Endothelial cell of umbilical vein (primary cell): Measurements from ENCODE around the gene OPCML. TPM values are rescaled to one million over a fixed set of nuclear protein-coding genes. Genes with fewer than 3 reads are reported as not detected.

ENCODE experiments used
- BruUV-seq: library from RNA; stranded (reverse); fragments of 400-500 nt; replicated peaks from 2 replicates; lab custom pipeline; 2021; lab: Mats Ljungman, UMichigan
- CTCF ChIA-PET: fragments of 300-600, 350-600 bp; sonication (Branson Sonifier 250); formaldehyde crosslinking; loops from one replicate; lab custom pipeline; 2021; ENCODE audit warnings: antibody characterized with exemption, inconsistent platforms; lab: Charles Lee
- POLR2A ChIA-PET: fragments of 300-600, 350-600 bp; sonication (Branson Sonifier 250); formaldehyde crosslinking; loops from one replicate; lab custom pipeline; 2021; ENCODE audit warnings: antibody characterized with exemption, inconsistent platforms; lab: Charles Lee
- DNase-seq: peaks from one replicate; pipeline ENCODE4 v3.0.0-alpha.2; 2011; ENCODE audit warnings: low read depth, low spot score
- FAIRE-seq: peaks from 2 replicates; lab custom pipeline; 2011; peaks lifted over from hg19 to GRCh38; lab: Jason Lieb, UNC
- H2AFZ ChIP-seq: 2 replicates; pipeline ENCODE4 v1.6.0; 2012; ENCODE audit warnings: low read depth, low read length, control low read depth, inconsistent platforms
- H3K27ac ChIP-seq: 2 replicates; pipeline ENCODE4 v1.5.1; 2011; ENCODE audit warnings: low read depth, mild to moderate bottlenecking, control low read depth, low read length, moderate library complexity; ENCODE audit not compliant: insufficient read depth
- H3K27me3 ChIP-seq, 2 experiments: 2 replicates each; pipeline versions ENCODE4 v1.6.0 to v1.6.1; 2011; ENCODE audit warnings: low read length in 2 of 2, mixed read lengths in 1 of 2; ENCODE audit not compliant: control insufficient read depth in 2 of 2, insufficient read depth in 2 of 2
- H3K36me3 ChIP-seq, 2 experiments: 2 replicates in 1 of 2; 3 replicates in 1 of 2; pipeline ENCODE4 v1.5.1; 2011; ENCODE audit warnings: low read length in 2 of 2, mild to moderate bottlenecking in 1 of 2, moderate library complexity in 1 of 2; ENCODE audit not compliant: control insufficient read depth in 2 of 2, insufficient read depth in 2 of 2; ENCODE audit errors: extremely low read depth in 1 of 2
- H3K4me1 ChIP-seq: 3 replicates; pipeline ENCODE4 v1.5.1; 2011; ENCODE audit warnings: mild to moderate bottlenecking, low read length; ENCODE audit not compliant: control insufficient read depth, insufficient read depth; ENCODE audit errors: extremely low read depth
- H3K4me2 ChIP-seq: 2 replicates; pipeline ENCODE4 v1.6.1; 2011; ENCODE audit warnings: low read length, control low read depth, mixed read lengths; ENCODE audit not compliant: insufficient read depth
- H3K4me3 ChIP-seq, 3 experiments: fragments of 200-600 bp in 1 of 3; sonication (generic), shearing (Covaris generic) in 1 of 3; replicated peaks in 1 of 3; 2 replicates each; pipeline ENCODE4 v1.5.1; 2011 to 2016; ENCODE audit warnings: control low read depth in 3 of 3, low read length in 3 of 3, mild to moderate bottlenecking in 2 of 3, inconsistent platforms in 1 of 3, low read depth in 1 of 3, moderate library complexity in 1 of 3; ENCODE audit not compliant: insufficient read depth in 1 of 3
- H3K79me2 ChIP-seq: 2 replicates; pipeline ENCODE4 v1.6.0; 2012; ENCODE audit warnings: low read length, inconsistent platforms; ENCODE audit not compliant: control insufficient read depth, insufficient read depth
- H3K9ac ChIP-seq: replicated peaks from 2 replicates; pipeline ENCODE3; 2011; ENCODE audit warnings: low read length, control low read depth; ENCODE audit not compliant: insufficient read depth; ENCODE audit errors: extremely low read depth
- H3K9me1 ChIP-seq: replicated peaks from 3 replicates; pipeline ENCODE4 v1.6.0; 2011; ENCODE audit warnings: mild to moderate bottlenecking, low read length; ENCODE audit not compliant: control insufficient read depth, insufficient read depth; ENCODE audit errors: extremely low read depth
- H3K9me3 ChIP-seq: replicated peaks from 2 replicates; pipeline ENCODE4 v1.5.1; 2012; ENCODE audit warnings: low read length, inconsistent platforms; ENCODE audit not compliant: control insufficient read depth, insufficient read depth
- H4K20me1 ChIP-seq: replicated peaks from 2 replicates; pipeline ENCODE3; 2011; ENCODE audit warnings: mild to moderate bottlenecking, low read length; ENCODE audit not compliant: control insufficient read depth, insufficient read depth; ENCODE audit errors: extremely low read depth
- CTCF ChIP-seq, 2 donors: IDR thresholded peaks; 1 replicate in 1 of 2; 2 replicates in 1 of 2; pipeline ENCODE4 v1.5.1; 2011; ENCODE audit warnings: low read length in 2 of 2, mild to moderate bottlenecking in 2 of 2, moderate library complexity in 2 of 2, control low read depth in 1 of 2, inconsistent platforms in 1 of 2, low read depth in 1 of 2; ENCODE audit not compliant: insufficient read depth in 1 of 2; ENCODE audit errors: extremely low read depth in 1 of 2
- EZH2 ChIP-seq: IDR thresholded peaks from 2 replicates; pipeline ENCODE4 v1.6.1; 2012; ENCODE audit warnings: borderline replicate concordance, low read depth, mild to moderate bottlenecking, moderate library complexity, low read length, inconsistent platforms; ENCODE audit not compliant: severe bottlenecking
- FOS ChIP-seq: IDR thresholded peaks from 2 replicates; pipeline ENCODE4 v1.6.1; 2011; ENCODE audit warnings: mild to moderate bottlenecking, low read length, moderate library complexity, borderline replicate concordance; ENCODE audit not compliant: insufficient read depth
- GATA2 ChIP-seq: IDR thresholded peaks from 2 replicates; pipeline ENCODE4 v1.7.0; 2011; ENCODE audit warnings: low read depth, mild to moderate bottlenecking, moderate library complexity, mixed read lengths, low read length; ENCODE audit not compliant: insufficient read length, insufficient read depth
- JUN ChIP-seq: IDR thresholded peaks from 2 replicates; pipeline ENCODE4 v1.6.1; 2011; ENCODE audit warnings: borderline replicate concordance, low read depth; ENCODE audit not compliant: insufficient read length, insufficient read depth
- MYC ChIP-seq: IDR thresholded peaks from one replicate; pipeline ENCODE4 v1.6.1; 2011; ENCODE audit warnings: mild to moderate bottlenecking, low read depth, low read length
- POLR2A ChIP-seq: IDR thresholded peaks from 2 replicates; pipeline ENCODE4 v1.6.1; 2012; ENCODE audit warnings: low read depth, mild to moderate bottlenecking, control low read depth, low read length
- POLR2AphosphoS5 ChIP-seq: IDR thresholded peaks from 2 replicates; pipeline ENCODE4 v1.6.1; 2012; ENCODE audit warnings: low read depth, mild to moderate bottlenecking, control low read depth, low read length, moderate library complexity; ENCODE audit not compliant: insufficient read depth
- dilution Hi-C: fragments of 300-500 bp; cut with MboI; formaldehyde crosslinking; loops from one replicate; pipeline ENCODE4 v1.15.0; 2019; ENCODE audit warnings: low sequenced_read_pairs; ENCODE audit not compliant: extremely low pct_ligation_motif_present
- intact Hi-C: fragments of 100-400 bp; cut with micrococcal nuclease; formaldehyde crosslinking; loops from one replicate; pipeline ENCODE4 v1.10.0; 2022
- polyA plus RNA-seq, 4 experiments: library from polyadenylated mRNA; depleted of rRNA in 3 of 4; stranded (reverse) in 3 of 4; unstranded in 1 of 4; fragments of >200 nt; gene quantifications; 2 replicates each; pipeline versions ENCODE4 v1.2.1 to v1.2.3, GENCODE V29; 2011 to 2012; ENCODE audit warnings: missing spikeins in 1 of 4
- total RNA-seq: library from RNA; stranded (reverse); gene quantifications from 2 replicates; pipeline ENCODE4 v1.2.3, GENCODE V29; 2021
- TF ChIP-seq, protein P1 (sequence below): IDR thresholded peaks from 2 replicates; pipeline ENCODE4 v1.6.1; 2011; ENCODE audit not compliant: insufficient read depth, insufficient read length

Gene OPCML
- total and polyA plus RNA-seq, 2 donors (not counting 3 experiments of a cell fraction or from before 2014, with no cell fraction given): not detected

DNA sequence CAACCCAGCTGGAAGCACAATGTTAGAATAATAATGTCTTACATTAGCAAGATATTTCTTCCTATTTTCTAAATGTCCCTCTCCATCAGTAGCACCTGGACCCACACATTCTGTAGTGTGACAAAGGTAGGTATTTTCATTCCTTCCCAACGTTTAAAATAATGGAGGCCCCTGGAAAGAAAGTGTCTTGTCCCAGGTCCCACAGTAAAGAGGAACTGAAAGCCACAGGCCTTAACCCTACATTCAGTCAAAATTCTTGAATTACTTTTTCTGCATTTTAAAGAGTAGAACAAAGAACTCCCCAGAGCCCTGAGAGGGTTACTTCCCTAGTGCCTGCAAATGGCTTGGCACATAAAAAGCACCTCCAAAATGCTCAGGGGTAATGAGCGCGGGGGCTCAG, 26.3 kb downstream of the OPCML start:
- no peak for TF ChIP-seq CTCF (IDR thresholded peaks at IDR 0.05; ENCODE audit: extremely low read depth in 1 of 2, insufficient read depth in 1 of 2, low read depth in 1 of 2, low read length in 2 of 2)
- no peak for TF ChIP-seq POLR2A
- TF ChIP-seq FOS: no peak
- no peak for TF ChIP-seq JUN
- TF ChIP-seq, protein P1, sequence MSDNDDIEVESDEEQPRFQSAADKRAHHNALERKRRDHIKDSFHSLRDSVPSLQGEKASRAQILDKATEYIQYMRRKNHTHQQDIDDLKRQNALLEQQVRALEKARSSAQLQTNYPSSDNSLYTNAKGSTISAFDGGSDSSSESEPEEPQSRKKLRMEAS: no peak
- TF ChIP-seq MYC: no peak
- no peak for TF ChIP-seq POLR2AphosphoS5
- TF ChIP-seq GATA2: no peak
- no peak for TF ChIP-seq EZH2
- Histone ChIP-seq H3K9ac (no peak overlapping the region), H3K9me3 (peaks cover under 1% of the 10 kb centered on the region), H3K9me1 (no peaks in the 10 kb centered on the region), H3K27ac (no peak overlapping the region), H4K20me1 (no peaks in the 10 kb centered on the region), H3K4me2 (no peak overlapping the region), H3K4me3 (no peak overlapping the region), H2AFZ (no peak overlapping the region), H3K4me1 (no peaks in the 10 kb centered on the region), H3K36me3 (no peaks in the 10 kb centered on the region), H3K27me3 (no peaks in the 10 kb centered on the region), H3K79me2 (no peaks in the 10 kb centered on the region)
- intact Hi-C loops (no loop called here), dilution Hi-C loops (no loop called here)
- POLR2A ChIA-PET: no interaction called here
- CTCF ChIA-PET: no interaction called here
- DNase-seq: no peak
- no TSS peak for BruUV-seq
- FAIRE-seq: no peak
